ENCODE results near the gene APCDD1L. TPM values are rescaled to one million over a fixed set of nuclear protein-coding genes. Genes with fewer than 3 reads are reported as not detected.

The APCDD1L gene
- polyA plus RNA-seq, 1 of the 3 experiments (the other 2 are of a cell fraction): 0.99 TPM

DNA sequence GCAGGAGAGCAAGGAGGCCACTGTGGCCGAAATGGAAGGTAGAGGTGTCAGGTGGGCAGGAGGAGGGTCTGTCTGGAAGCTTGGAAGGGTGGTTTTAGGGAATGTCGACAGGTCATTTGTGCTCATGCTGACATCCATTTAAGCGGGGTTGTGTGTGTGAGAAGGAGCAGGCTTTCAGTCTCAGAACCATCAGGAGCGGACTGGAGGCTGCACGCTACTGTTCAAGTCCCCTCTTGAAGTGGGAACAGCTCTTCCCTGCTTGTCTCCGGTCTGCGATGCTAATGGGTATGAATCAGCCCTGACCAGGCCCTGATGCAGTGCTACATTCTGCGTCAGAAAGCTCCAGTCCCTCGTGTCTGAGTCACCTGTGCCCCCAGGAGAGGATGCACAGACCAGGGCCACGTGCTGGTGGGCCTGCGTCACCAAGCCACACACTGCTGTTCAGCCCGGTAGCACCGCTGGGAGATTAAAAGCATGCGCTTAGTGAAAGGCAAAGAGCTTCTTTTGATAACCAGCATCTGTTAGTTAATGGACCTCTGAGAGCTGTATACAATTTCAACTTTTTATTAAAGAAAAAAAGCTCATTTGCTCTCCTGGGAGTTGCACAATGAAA, 58.0 kb downstream of the APCDD1L start:
- H3K27ac ChIP-seq (ENCODE audit: low read depth in 2 of 2, low read length in 1 of 2): peak overlapping the region; percentile 30 to 78; a peak in 3 of 4 replicates
- POLR2A ChIA-PET: interaction anchor here (0.7 to 1.7 kb wide), 4 partner anchors 9 to 194 kb away, joined by 3 to 9 read pairs (median 4); partner anchors contain the start of gene STX16
- H3K4me2 ChIP-seq: no peak overlapping the region
- peaks cover 0 to 21% of the 10 kb centered on the region in 2 experiments for H3K36me3 ChIP-seq (replicated peaks in 1 of 2; ENCODE audit: control insufficient read depth in 1 of 2, insufficient read depth in 2 of 2, low read length in 1 of 2)
- no peaks in the 10 kb centered on the region for H3K79me2 ChIP-seq (ENCODE audit: insufficient read depth)
- peaks cover 23 to 33% of the 10 kb centered on the region in 2 experiments; a peak in 3 of 4 replicates for H3K4me1 ChIP-seq (ENCODE audit: control insufficient read depth in 1 of 2, insufficient read depth in 2 of 2, low read depth in 1 of 2, low read length in 1 of 2)
- H3K4me3 ChIP-seq (ENCODE audit: low read depth in 2 of 2, low read length in 1 of 2): no peak overlapping the region
- H3K9me2 ChIP-seq: no peaks in the 10 kb centered on the region
- CTCF ChIA-PET: interaction anchor here (0.6 to 4.3 kb wide), 4 partner anchors 9 to 224 kb away, joined by 3 to 24 read pairs (median 7); partner anchors contain the start of gene STX16
- H3K9ac ChIP-seq: peak overlapping the region; percentile 18; the same call in 1 of the 2 replicates
- peaks cover 7% of the 10 kb centered on the region; the same call in 1 of the 2 replicates for H3K9me3 ChIP-seq
- H3K27me3 ChIP-seq (ENCODE audit: insufficient read depth): no peaks in the 10 kb centered on the region
- H2AFZ ChIP-seq (ENCODE audit: low read depth): no peak overlapping the region
- H4K20me1 ChIP-seq (ENCODE audit: insufficient read depth): no peaks in the 10 kb centered on the region
- peaks cover 19% of the 10 kb centered on the region for H3F3A ChIP-seq (replicated peaks; ENCODE audit: insufficient read depth)
- DNase-seq: peak; percentile 64
- 48% methylated on average over 14 of the region's 14 CpGs for WGBS (ENCODE audit: low lambda C conversion rate)
- no peak for TF ChIP-seq YY1 (IDR thresholded peaks at IDR 0.05; ENCODE audit: low read depth)
- TF ChIP-seq MXI1 (IDR thresholded peaks at IDR 0.05; ENCODE audit: low read depth, low read length): peak; percentile 47; the same call in 1 of the 2 replicates
- TF ChIP-seq, protein P1, sequence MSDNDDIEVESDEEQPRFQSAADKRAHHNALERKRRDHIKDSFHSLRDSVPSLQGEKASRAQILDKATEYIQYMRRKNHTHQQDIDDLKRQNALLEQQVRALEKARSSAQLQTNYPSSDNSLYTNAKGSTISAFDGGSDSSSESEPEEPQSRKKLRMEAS (IDR thresholded peaks at IDR 0.05; ENCODE audit: low read depth): peak; percentile 100
- no peak for TF ChIP-seq RFX5 (IDR thresholded peaks at IDR 0.05; ENCODE audit: low read length)
- TF ChIP-seq EZH2phosphoT487 (IDR thresholded peaks at IDR 0.05; ENCODE audit: borderline replicate concordance, low read depth): no peak
- TF ChIP-seq NFIC (IDR thresholded peaks at IDR 0.05; ENCODE audit: borderline replicate concordance): no peak
- TF ChIP-seq FOXJ3 (CRISPR knock-in tag; IDR thresholded peaks at IDR 0.05): 0 out of 2 replicates have a peak, but pooled peaks have one; percentile 49
- TF ChIP-seq, protein P2, sequence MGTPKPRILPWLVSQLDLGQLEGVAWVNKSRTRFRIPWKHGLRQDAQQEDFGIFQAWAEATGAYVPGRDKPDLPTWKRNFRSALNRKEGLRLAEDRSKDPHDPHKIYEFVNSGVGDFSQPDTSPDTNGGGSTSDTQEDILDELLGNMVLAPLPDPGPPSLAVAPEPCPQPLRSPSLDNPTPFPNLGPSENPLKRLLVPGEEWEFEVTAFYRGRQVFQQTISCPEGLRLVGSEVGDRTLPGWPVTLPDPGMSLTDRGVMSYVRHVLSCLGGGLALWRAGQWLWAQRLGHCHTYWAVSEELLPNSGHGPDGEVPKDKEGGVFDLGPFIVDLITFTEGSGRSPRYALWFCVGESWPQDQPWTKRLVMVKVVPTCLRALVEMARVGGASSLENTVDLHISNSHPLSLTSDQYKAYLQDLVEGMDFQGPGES (IDR thresholded peaks at IDR 0.05; ENCODE audit: low read depth, low read length): no peak
- TF ChIP-seq TAF1 (IDR thresholded peaks at IDR 0.05; ENCODE audit: borderline replicate concordance, low read depth, low read length): no peak
- no peak for TF ChIP-seq RCOR1 (IDR thresholded peaks at IDR 0.05; ENCODE audit: low read length)
- TF ChIP-seq USF2 (IDR thresholded peaks at IDR 0.05; ENCODE audit: borderline replicate concordance, low read depth, low read length): no peak
- no peak for TF ChIP-seq SIN3A (IDR thresholded peaks at IDR 0.05; ENCODE audit: borderline replicate concordance, low read depth, low read length)
- no peak for TF ChIP-seq SMC3 (IDR thresholded peaks at IDR 0.05; ENCODE audit: low read depth, low read length)
- TF ChIP-seq, protein P3, sequence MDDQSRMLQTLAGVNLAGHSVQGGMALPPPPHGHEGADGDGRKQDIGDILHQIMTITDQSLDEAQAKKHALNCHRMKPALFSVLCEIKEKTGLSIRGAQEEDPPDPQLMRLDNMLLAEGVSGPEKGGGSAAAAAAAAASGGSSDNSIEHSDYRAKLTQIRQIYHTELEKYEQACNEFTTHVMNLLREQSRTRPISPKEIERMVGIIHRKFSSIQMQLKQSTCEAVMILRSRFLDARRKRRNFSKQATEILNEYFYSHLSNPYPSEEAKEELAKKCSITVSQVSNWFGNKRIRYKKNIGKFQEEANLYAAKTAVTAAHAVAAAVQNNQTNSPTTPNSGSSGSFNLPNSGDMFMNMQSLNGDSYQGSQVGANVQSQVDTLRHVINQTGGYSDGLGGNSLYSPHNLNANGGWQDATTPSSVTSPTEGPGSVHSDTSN (IDR thresholded peaks at IDR 0.05): peak; percentile 47; the same call in 1 of the 2 replicates
- no peak for TF ChIP-seq RAD21 (IDR thresholded peaks at IDR 0.05; ENCODE audit: low read length)
- no peak for TF ChIP-seq POLR2AphosphoS5 (IDR thresholded peaks at IDR 0.05; ENCODE audit: low read depth, low read length)
- TF ChIP-seq TEAD4 (IDR thresholded peaks at IDR 0.05; ENCODE audit: borderline replicate concordance, insufficient read depth): no peak
- TF ChIP-seq GATA2 (CRISPR knock-in tag; IDR thresholded peaks at IDR 0.05): peak; percentile 63; the same call in 1 of the 2 replicates
- TF ChIP-seq FOSL2 (IDR thresholded peaks at IDR 0.05; ENCODE audit: borderline replicate concordance, low read depth): peak; percentile 89
- TF ChIP-seq MEF2A (IDR thresholded peaks at IDR 0.05; ENCODE audit: borderline replicate concordance, low read depth): no peak
- TF ChIP-seq REST (IDR thresholded peaks at IDR 0.05; ENCODE audit: low read depth, low read length): no peak
- TF ChIP-seq JUND (IDR thresholded peaks at IDR 0.05): peak; percentile 63
- peak; percentile 85 for TF ChIP-seq TCF12 (IDR thresholded peaks at IDR 0.05)
- TF ChIP-seq, protein P4, sequence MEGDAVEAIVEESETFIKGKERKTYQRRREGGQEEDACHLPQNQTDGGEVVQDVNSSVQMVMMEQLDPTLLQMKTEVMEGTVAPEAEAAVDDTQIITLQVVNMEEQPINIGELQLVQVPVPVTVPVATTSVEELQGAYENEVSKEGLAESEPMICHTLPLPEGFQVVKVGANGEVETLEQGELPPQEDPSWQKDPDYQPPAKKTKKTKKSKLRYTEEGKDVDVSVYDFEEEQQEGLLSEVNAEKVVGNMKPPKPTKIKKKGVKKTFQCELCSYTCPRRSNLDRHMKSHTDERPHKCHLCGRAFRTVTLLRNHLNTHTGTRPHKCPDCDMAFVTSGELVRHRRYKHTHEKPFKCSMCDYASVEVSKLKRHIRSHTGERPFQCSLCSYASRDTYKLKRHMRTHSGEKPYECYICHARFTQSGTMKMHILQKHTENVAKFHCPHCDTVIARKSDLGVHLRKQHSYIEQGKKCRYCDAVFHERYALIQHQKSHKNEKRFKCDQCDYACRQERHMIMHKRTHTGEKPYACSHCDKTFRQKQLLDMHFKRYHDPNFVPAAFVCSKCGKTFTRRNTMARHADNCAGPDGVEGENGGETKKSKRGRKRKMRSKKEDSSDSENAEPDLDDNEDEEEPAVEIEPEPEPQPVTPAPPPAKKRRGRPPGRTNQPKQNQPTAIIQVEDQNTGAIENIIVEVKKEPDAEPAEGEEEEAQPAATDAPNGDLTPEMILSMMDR (IDR thresholded peaks at IDR 0.05): no peak
